ENCODE results near the gene NOC2L.

Gene NOC2L

GRCh38 chr1:932173-932510 lies 26.9 kb downstream of the NOC2L start:
- H3K36me3 ChIP-seq (ENCODE audit: insufficient read depth): no peaks in the 10 kb centered on the region
- peaks cover 87% of the 10 kb centered on the region for H3K27me3 ChIP-seq (ENCODE audit: insufficient read depth, low read depth)
- no peaks in the 10 kb centered on the region for H4K20me1 ChIP-seq (ENCODE audit: insufficient read depth)
- no peak overlapping the region for H3K4me2 ChIP-seq
- H2AFZ ChIP-seq (ENCODE audit: low read depth): no peak overlapping the region
- TF ChIP-seq, protein P1, sequence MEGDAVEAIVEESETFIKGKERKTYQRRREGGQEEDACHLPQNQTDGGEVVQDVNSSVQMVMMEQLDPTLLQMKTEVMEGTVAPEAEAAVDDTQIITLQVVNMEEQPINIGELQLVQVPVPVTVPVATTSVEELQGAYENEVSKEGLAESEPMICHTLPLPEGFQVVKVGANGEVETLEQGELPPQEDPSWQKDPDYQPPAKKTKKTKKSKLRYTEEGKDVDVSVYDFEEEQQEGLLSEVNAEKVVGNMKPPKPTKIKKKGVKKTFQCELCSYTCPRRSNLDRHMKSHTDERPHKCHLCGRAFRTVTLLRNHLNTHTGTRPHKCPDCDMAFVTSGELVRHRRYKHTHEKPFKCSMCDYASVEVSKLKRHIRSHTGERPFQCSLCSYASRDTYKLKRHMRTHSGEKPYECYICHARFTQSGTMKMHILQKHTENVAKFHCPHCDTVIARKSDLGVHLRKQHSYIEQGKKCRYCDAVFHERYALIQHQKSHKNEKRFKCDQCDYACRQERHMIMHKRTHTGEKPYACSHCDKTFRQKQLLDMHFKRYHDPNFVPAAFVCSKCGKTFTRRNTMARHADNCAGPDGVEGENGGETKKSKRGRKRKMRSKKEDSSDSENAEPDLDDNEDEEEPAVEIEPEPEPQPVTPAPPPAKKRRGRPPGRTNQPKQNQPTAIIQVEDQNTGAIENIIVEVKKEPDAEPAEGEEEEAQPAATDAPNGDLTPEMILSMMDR (conservative IDR thresholded peaks at IDR 0.05; ENCODE audit: low read depth, low read length): no peak
- H3K79me2 ChIP-seq (ENCODE audit: insufficient read depth, low read depth): no peaks in the 10 kb centered on the region
- no peaks in the 10 kb centered on the region for H3K4me1 ChIP-seq (ENCODE audit: low read depth, poor library complexity, severe bottlenecking)
- H3K9ac ChIP-seq: no peak overlapping the region
- H3K27ac ChIP-seq: no peak overlapping the region
- H3K4me3 ChIP-seq (IDR thresholded peaks at IDR 0.05; ENCODE audit: insufficient read depth, low read depth, low read length): no peak overlapping the region

- no peak overlapping the region for H3K27ac ChIP-seq
- peaks cover 88% of the 10 kb centered on the region for H3K27me3 ChIP-seq (ENCODE audit: insufficient read depth, low read depth)
- H4K20me1 ChIP-seq (ENCODE audit: insufficient read depth): no peaks in the 10 kb centered on the region
- no peak overlapping the region for H2AFZ ChIP-seq (ENCODE audit: low read depth)
- H3K9ac ChIP-seq: no peak overlapping the region
- no peak overlapping the region for H3K4me3 ChIP-seq (IDR thresholded peaks at IDR 0.05; ENCODE audit: insufficient read depth, low read depth, low read length)
- no peaks in the 10 kb centered on the region for H3K4me1 ChIP-seq (ENCODE audit: low read depth, poor library complexity, severe bottlenecking)
- TF ChIP-seq, protein P1 (conservative IDR thresholded peaks at IDR 0.05; ENCODE audit: low read depth, low read length): no peak
- H3K36me3 ChIP-seq (ENCODE audit: insufficient read depth): no peaks in the 10 kb centered on the region
- no peaks in the 10 kb centered on the region for H3K79me2 ChIP-seq (ENCODE audit: insufficient read depth, low read depth)
- no peak overlapping the region for H3K4me2 ChIP-seq
These were observed 27.5 kb downstream of the NOC2L start for GRCh38 chr1:931380-932172.

DNA sequence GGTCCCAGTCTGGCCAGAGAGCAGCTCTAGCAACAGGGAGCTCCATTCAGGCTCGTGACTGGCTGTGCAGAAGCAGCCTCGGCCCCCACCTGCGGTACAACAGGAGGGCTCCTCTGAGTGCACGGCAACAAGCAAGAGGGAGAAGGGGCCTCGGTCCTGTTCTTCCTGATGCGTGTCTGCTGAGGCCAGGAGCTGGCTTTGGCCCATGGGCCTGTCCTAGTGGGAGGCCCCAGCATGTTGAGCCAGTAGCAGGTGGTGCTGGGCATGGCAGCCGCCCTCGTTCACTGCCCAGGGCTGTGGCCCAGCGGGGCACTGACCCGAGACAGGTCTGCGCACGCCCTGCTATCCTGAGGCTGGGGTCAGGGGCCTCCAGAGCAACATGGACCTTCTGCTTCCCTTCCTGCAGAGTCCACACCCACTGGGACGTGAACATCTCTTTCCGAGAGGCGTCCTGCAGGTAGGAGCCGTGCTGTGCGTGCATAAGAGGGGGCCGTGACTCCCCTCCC lies 28.4 kb downstream of the NOC2L start:
- H4K20me1 ChIP-seq (ENCODE audit: insufficient read depth): no peaks in the 10 kb centered on the region
- H3K4me3 ChIP-seq (IDR thresholded peaks at IDR 0.05; ENCODE audit: insufficient read depth, low read depth, low read length): no peak overlapping the region
- no peak overlapping the region for H3K4me2 ChIP-seq
- no peak overlapping the region for H2AFZ ChIP-seq (ENCODE audit: low read depth)
- peaks cover 88% of the 10 kb centered on the region for H3K27me3 ChIP-seq (ENCODE audit: insufficient read depth, low read depth)
- no peaks in the 10 kb centered on the region for H3K4me1 ChIP-seq (ENCODE audit: low read depth, poor library complexity, severe bottlenecking)
- TF ChIP-seq, protein P1 (conservative IDR thresholded peaks at IDR 0.05; ENCODE audit: low read depth, low read length): no peak
- H3K36me3 ChIP-seq (ENCODE audit: insufficient read depth): no peaks in the 10 kb centered on the region
- H3K79me2 ChIP-seq (ENCODE audit: insufficient read depth, low read depth): no peaks in the 10 kb centered on the region
- H3K9ac ChIP-seq: no peak overlapping the region
- no peak overlapping the region for H3K27ac ChIP-seq

DNA sequence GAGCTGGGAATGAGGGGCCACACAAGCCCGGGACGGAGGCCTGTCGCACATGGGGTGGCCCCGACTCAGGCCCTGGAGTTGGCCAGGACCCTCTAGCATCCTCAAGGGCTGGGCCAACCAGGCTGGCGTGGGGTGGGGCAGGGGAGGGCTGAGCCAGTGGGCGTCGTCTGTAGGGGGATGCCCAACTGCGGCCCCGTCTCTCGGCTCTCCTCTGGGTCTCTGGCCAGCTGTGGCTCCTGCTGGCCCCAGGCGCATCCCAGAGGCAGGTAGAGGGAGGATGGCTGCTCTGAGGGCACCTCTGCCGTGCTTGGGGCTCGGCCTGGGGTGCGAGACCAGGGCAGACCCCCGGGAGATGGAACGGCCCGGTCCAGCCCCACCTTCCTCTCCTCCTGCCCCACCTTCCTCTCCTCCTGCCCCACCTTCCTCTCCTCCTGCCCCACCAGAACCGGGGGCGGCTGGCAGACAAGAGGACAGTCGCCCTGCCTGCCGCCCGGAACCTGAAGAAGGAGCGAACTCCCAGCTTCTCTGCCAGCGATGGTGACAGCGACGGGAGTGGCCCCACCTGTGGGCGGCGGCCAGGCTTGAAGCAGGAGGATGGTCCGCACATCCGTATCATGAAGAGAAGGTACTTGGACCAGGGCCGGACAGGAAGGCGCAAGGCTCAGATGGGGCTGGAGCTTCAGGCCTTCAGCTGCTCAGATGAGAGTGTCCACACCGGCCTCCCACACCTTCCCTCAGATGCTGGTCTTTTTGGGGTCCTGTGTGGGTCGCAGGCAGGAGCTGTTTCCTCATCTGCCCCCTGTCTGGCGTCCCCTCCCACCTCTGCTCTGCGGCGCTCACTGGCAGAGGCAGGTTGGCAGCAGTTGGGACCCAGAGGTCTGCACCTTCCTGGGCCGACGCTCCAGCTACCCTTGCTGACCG lies 29.1 kb downstream of the NOC2L start:
- TF ChIP-seq, protein P1 (conservative IDR thresholded peaks at IDR 0.05; ENCODE audit: low read depth, low read length): no peak
- no peaks in the 10 kb centered on the region for H4K20me1 ChIP-seq (ENCODE audit: insufficient read depth)
- H3K27ac ChIP-seq: no peak overlapping the region
- H3K4me2 ChIP-seq: no peak overlapping the region
- no peak overlapping the region for H3K4me3 ChIP-seq (IDR thresholded peaks at IDR 0.05; ENCODE audit: insufficient read depth, low read depth, low read length)
- H3K4me1 ChIP-seq (ENCODE audit: low read depth, poor library complexity, severe bottlenecking): peaks cover under 1% of the 10 kb centered on the region
- no peaks in the 10 kb centered on the region for H3K79me2 ChIP-seq (ENCODE audit: insufficient read depth, low read depth)
- no peak overlapping the region for H2AFZ ChIP-seq (ENCODE audit: low read depth)
- no peak overlapping the region for H3K9ac ChIP-seq
- H3K27me3 ChIP-seq (ENCODE audit: insufficient read depth, low read depth): peaks cover 87% of the 10 kb centered on the region
- H3K36me3 ChIP-seq (ENCODE audit: insufficient read depth): no peaks in the 10 kb centered on the region

Measured in KMS-11 (cell line).